BE2C (cell line): Measurements from ENCODE around the gene CATSPER4.

ENCODE experiments used
- DNase-seq: peaks from one replicate; pipeline ENCODE4 v3.0.0-alpha.2; 2020
- H3K27me3 ChIP-seq: fragments of 250-450 bp; sonication (Bioruptor Pico); 2 replicates; pipeline ENCODE4 v1.5.1; 2020; ENCODE audit warnings: mild to moderate bottlenecking
- H3K36me3 ChIP-seq: fragments of 250-450 bp; sonication (Bioruptor Pico); 2 replicates; pipeline ENCODE4 v1.5.1; 2020; ENCODE audit warnings: mild to moderate bottlenecking
- H3K4me1 ChIP-seq: fragments of 250-450 bp; sonication (Bioruptor Pico); 2 replicates; pipeline ENCODE4 v1.5.1; 2020
- H3K4me3 ChIP-seq: 2 replicates; pipeline ENCODE4 v1.5.1; 2011; ENCODE audit warnings: low read depth, low read length
- H3K9me3 ChIP-seq: fragments of 250-450 bp; sonication (Bioruptor Pico); 2 replicates; pipeline ENCODE4 v1.5.1; 2020
- CTCF ChIP-seq: IDR thresholded peaks from 2 replicates; pipeline ENCODE4 v1.5.1; 2012; ENCODE audit warnings: mild to moderate bottlenecking, low read depth, low read length

CATSPER4 gene

DNA sequence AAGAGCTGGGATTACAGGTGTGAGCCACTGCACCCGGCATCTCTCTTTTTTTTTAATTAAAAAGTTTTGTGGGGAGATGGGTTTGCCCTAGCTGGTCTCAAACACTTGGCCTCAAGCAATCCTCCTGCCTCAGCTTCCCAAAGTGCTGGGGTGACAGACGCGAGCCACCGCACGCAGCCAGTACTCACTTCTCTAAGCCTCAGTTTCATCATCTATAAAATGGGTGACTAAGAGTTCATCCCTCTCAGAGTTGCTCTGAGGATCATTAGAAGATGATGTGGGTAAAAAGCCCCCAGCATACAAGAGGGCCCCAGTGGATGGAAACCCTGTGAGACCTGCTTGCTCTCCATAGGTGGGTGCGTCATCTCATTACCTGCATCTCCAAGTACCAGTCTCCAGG, 2.5 kb upstream of the CATSPER4 start:
- no peak for DNase-seq
- TF ChIP-seq CTCF: no peak
- Histone ChIP-seq H3K4me1 (no peaks in the 10 kb centered on the region), H3K36me3 (no peaks in the 10 kb centered on the region), H3K9me3 (no peaks in the 10 kb centered on the region), H3K27me3 (no peaks in the 10 kb centered on the region), H3K4me3 (no peak overlapping the region)

GRCh38 chr1:26188477-26188876, 1.9 kb upstream of the CATSPER4 start:
- no peak for DNase-seq
- Histone ChIP-seq H3K27me3 (no peaks in the 10 kb centered on the region), H3K36me3 (no peaks in the 10 kb centered on the region), H3K9me3 (no peaks in the 10 kb centered on the region), H3K4me3 (no peak overlapping the region), H3K4me1 (no peaks in the 10 kb centered on the region)
- no peak for TF ChIP-seq CTCF

DNA sequence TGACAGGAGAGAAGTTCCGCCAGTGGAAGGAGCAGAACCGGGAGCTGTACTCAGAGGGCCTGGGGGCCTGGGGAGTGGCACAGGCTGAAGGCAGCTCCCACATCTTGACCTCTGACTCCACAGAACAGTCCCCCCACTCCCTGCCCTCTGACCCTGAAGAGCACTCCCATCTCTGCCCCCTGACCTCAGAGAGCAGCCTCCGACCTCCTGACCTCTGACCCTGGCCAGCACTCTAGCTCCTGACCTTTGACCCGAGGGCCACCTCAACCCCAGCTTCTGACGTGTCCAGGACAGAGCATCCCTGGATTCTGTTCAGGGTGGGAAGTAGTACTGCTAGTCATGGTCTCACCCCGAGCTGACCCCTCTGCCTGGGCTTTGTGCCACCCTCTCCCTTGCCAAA, 1.1 kb upstream of the CATSPER4 start:
- TF ChIP-seq CTCF: no peak
- Histone ChIP-seq H3K4me3 (no peak overlapping the region), H3K9me3 (no peaks in the 10 kb centered on the region), H3K4me1 (no peaks in the 10 kb centered on the region), H3K36me3 (no peaks in the 10 kb centered on the region), H3K27me3 (no peaks in the 10 kb centered on the region)
- DNase-seq: no peak

DNA sequence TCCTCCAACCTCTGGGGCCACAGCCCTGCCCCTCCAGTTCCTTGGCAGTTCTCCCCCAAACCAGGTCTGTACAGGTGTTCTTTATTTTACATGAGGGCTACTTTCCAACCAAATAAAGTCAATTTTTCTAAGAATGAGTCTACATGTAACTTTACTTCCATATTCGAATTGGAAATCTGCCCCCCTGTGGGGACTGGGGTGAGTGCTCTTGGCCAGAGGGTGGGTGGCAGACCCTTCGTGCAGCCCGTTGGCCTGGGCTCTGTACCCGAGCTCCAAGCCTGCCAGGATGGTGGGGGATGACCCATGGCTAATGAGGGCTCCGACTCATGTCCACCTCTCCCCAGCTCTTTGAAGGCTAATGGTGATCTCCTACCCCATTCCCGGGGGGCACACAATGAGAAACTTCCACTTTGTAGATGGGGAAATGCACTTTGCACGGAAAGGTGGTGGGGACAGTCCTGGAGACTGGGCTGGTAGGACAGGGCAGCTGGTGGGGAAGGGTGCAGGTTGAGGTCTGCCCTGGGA, 589 bp upstream of the CATSPER4 start:
- no peak for DNase-seq
- 0 out of 2 replicates have a peak, but pooled peaks have one; percentile 14 for TF ChIP-seq CTCF
- no peaks in the 10 kb centered on the region for H3K9me3 ChIP-seq
- no peaks in the 10 kb centered on the region for H3K27me3 ChIP-seq
- no peak overlapping the region for H3K4me3 ChIP-seq
- H3K36me3 ChIP-seq: no peaks in the 10 kb centered on the region
- H3K4me1 ChIP-seq: no peaks in the 10 kb centered on the region

GRCh38 chr1:26191739-26192138, 1.3 kb downstream of the CATSPER4 start:
- Histone ChIP-seq H3K36me3 (no peaks in the 10 kb centered on the region), H3K4me1 (no peaks in the 10 kb centered on the region), H3K27me3 (no peaks in the 10 kb centered on the region), H3K4me3 (no peak overlapping the region), H3K9me3 (no peaks in the 10 kb centered on the region)
- DNase-seq: no peak
- TF ChIP-seq CTCF: no peak

- H3K36me3 ChIP-seq: no peaks in the 10 kb centered on the region
- no peaks in the 10 kb centered on the region for H3K27me3 ChIP-seq
- no peaks in the 10 kb centered on the region for H3K9me3 ChIP-seq
- no peak for TF ChIP-seq CTCF
- DNase-seq: no peak
- H3K4me1 ChIP-seq: no peaks in the 10 kb centered on the region
- H3K4me3 ChIP-seq: no peak overlapping the region
Observed at GRCh38 chr1:26195805-26196204, 5.4 kb downstream of the CATSPER4 start.
